GM21723 (cell line): ENCODE results near the gene CD96.
"Not testable (repeated sequence)": the region's sequence is repeated elsewhere in the genome, so short reads cannot be mapped to it uniquely, and the experiment has no call there.

Experiments used
- ATAC-seq: cut with Tn5 transposase; IDR thresholded peaks from one replicate; pipeline ENCODE4 v1.9.1; 2021; ENCODE audit warnings: mild to moderate bottlenecking, moderate library complexity; ENCODE audit not compliant: unreplicated experiment

The CD96 gene

GRCh38 chr3:111617406-111617805 lies 75.4 kb downstream of the CD96 start:
- no peak for ATAC-seq

- no peak for ATAC-seq
Measured at GRCh38 chr3:111617912-111618601, 76.1 kb downstream of the CD96 start.

- ATAC-seq = no peak
Measured at GRCh38 chr3:111618945-111619344, 76.9 kb downstream of the CD96 start.

GRCh38 chr3:111619833-111620232 lies 77.8 kb downstream of the CD96 start:
- ATAC-seq = no peak

- ATAC-seq = no peak
Measured at GRCh38 chr3:111621535-111621934, 79.5 kb downstream of the CD96 start.

- no peak for ATAC-seq
Measured at GRCh38 chr3:111627092-111627491, 85.1 kb downstream of the CD96 start.

- not testable (repeated sequence) for ATAC-seq
Measured at GRCh38 chr3:111629018-111629417, 87.0 kb downstream of the CD96 start.

- ATAC-seq = not testable (repeated sequence)
Measured at GRCh38 chr3:111630638-111631037, 88.6 kb downstream of the CD96 start.

- no peak for ATAC-seq
Measured at GRCh38 chr3:111635403-111635802, 93.4 kb downstream of the CD96 start.

- no peak for ATAC-seq
Measured at GRCh38 chr3:111636366-111636885, 94.4 kb downstream of the CD96 start.

GRCh38 chr3:111639316-111639715 lies 97.3 kb downstream of the CD96 start:
- no peak for ATAC-seq

- no peak for ATAC-seq
Measured at GRCh38 chr3:111648991-111649579, 107.1 kb downstream of the CD96 start.

GRCh38 chr3:111650378-111651275 lies 108.6 kb downstream of the CD96 start:
- ATAC-seq = no peak

GRCh38 chr3:111652492-111653180 lies 110.6 kb downstream of the CD96 start:
- no peak for ATAC-seq

- no peak for ATAC-seq
Measured at GRCh38 chr3:111653766-111654165, 111.8 kb downstream of the CD96 start.

GRCh38 chr3:111662012-111662411 lies 120.0 kb downstream of the CD96 start:
- no peak for ATAC-seq

- ATAC-seq = no peak
Measured at GRCh38 chr3:111662907-111663306, 120.9 kb downstream of the CD96 start.

GRCh38 chr3:111666041-111666735 lies 124.2 kb downstream of the CD96 start:
- ATAC-seq = no peak

- no peak for ATAC-seq
Measured at GRCh38 chr3:111667170-111667569, 125.2 kb downstream of the CD96 start.

- peak; percentile 97 for ATAC-seq
Measured at GRCh38 chr3:111667621-111668239, 125.7 kb downstream of the CD96 start.
